ENCODE results near the gene USP10. TPM values are rescaled to one million over a fixed set of nuclear protein-coding genes. Genes with fewer than 3 reads are reported as not detected.
A peak's percentile ranks its signal among the peaks of the same experiment; 100 is the strongest.

USP10 gene
- polyA plus RNA-seq, 1 experiment, result 55.1 TPM

GRCh38 chr16:84794626-84795025, 94.8 kb downstream of the USP10 start:
- Histone ChIP-seq H3K4me3 (ENCODE audit: low read depth, low read length) (no peak overlapping the region), H3K36me3 (ENCODE audit: control insufficient read depth, insufficient read depth, low read length) (no peaks in the 10 kb centered on the region; the same call in 1 of the 2 replicates), H3K27me3 (ENCODE audit: control insufficient read depth, insufficient read depth, low read length) (no peaks in the 10 kb centered on the region)
- POLR2A ChIA-PET, result no interaction called here
- TF ChIP-seq CTCF (IDR thresholded peaks at IDR 0.05; ENCODE audit: insufficient read depth, low read depth, low read length), result no peak
- CTCF ChIA-PET, result no interaction called here
- DNase-seq (ENCODE audit: low read depth), result no peak

GRCh38 chr16:84795329-84796053, 95.7 kb downstream of the USP10 start:
- CTCF ChIA-PET, result interaction anchor here (1.6 kb wide), 1 partner anchor 12 kb away, joined by 4 read pairs; no protein-coding TSS in a partner anchor

GRCh38 chr16:84800158-84800978, 100.6 kb downstream of the USP10 start:
- Histone ChIP-seq H3K27me3 (ENCODE audit: control insufficient read depth, insufficient read depth, low read length) (no peaks in the 10 kb centered on the region), H3K36me3 (ENCODE audit: control insufficient read depth, insufficient read depth, low read length) (no peaks in the 10 kb centered on the region; the same call in 1 of the 2 replicates), H3K4me3 (ENCODE audit: low read depth, low read length) (no peak overlapping the region)
- DNase-seq (ENCODE audit: low read depth), result no peak
- no peak for TF ChIP-seq CTCF (IDR thresholded peaks at IDR 0.05; ENCODE audit: insufficient read depth, low read depth, low read length)
- ChIA-PET CTCF (no interaction called here), POLR2A (no interaction called here)

More at GRCh38 chr16:84795329-84796053, 95.7 kb downstream of the USP10 start:
- Histone ChIP-seq H3K4me3 (ENCODE audit: low read depth, low read length) (no peak overlapping the region), H3K27me3 (ENCODE audit: control insufficient read depth, insufficient read depth, low read length) (no peaks in the 10 kb centered on the region), H3K36me3 (ENCODE audit: control insufficient read depth, insufficient read depth, low read length) (no peaks in the 10 kb centered on the region; the same call in 1 of the 2 replicates)
- no peak for TF ChIP-seq CTCF (IDR thresholded peaks at IDR 0.05; ENCODE audit: insufficient read depth, low read depth, low read length)
- DNase-seq (ENCODE audit: low read depth), result peak; percentile 89
- POLR2A ChIA-PET, result no interaction called here

- ChIA-PET POLR2A (no interaction called here), CTCF (no interaction called here)
- no peak for DNase-seq (ENCODE audit: low read depth)
- Histone ChIP-seq H3K36me3 (ENCODE audit: control insufficient read depth, insufficient read depth, low read length) (no peaks in the 10 kb centered on the region), H3K27me3 (ENCODE audit: control insufficient read depth, insufficient read depth, low read length) (no peaks in the 10 kb centered on the region), H3K4me3 (ENCODE audit: low read depth, low read length) (no peak overlapping the region)
- TF ChIP-seq CTCF (IDR thresholded peaks at IDR 0.05; ENCODE audit: insufficient read depth, low read depth, low read length), result no peak
Observed at GRCh38 chr16:84803146-84803545, 103.3 kb downstream of the USP10 start.

GRCh38 chr16:84804326-84804725, 104.5 kb downstream of the USP10 start:
- ChIA-PET CTCF (interaction anchor here (1.5 kb wide), 1 partner anchor 12 kb away, joined by 5 read pairs; no protein-coding TSS in a partner anchor), POLR2A (no interaction called here)
- H3K27me3 ChIP-seq (ENCODE audit: control insufficient read depth, insufficient read depth, low read length), result no peaks in the 10 kb centered on the region
- H3K4me3 ChIP-seq (ENCODE audit: low read depth, low read length), result no peak overlapping the region
- no peak for DNase-seq (ENCODE audit: low read depth)
- TF ChIP-seq CTCF (IDR thresholded peaks at IDR 0.05; ENCODE audit: insufficient read depth, low read depth, low read length), result no peak
- no peaks in the 10 kb centered on the region for H3K36me3 ChIP-seq (ENCODE audit: control insufficient read depth, insufficient read depth, low read length)
